ENCODE data around the gene PIGB.
"Not testable (repeated sequence)": the region's sequence is repeated elsewhere in the genome, so short reads cannot be mapped to it uniquely, and the experiment has no call there.

PIGB gene

GRCh38 chr15:55318588-55319494 is at the start of gene PIGB, which contains the start of gene PIGBOS1:
Gene PIGB, plus strand, starts transcription at chr15:55319222. Its CDS starts 29 bp downstream, at chr15:55319251.
Gene PIGBOS1, minus strand, starts transcription at chr15:55319123. Its CDS starts 1,331 bp downstream, at chr15:55317792.
- peak; percentile 44 to 59 for DNase-seq (ENCODE audit: extremely low read depth in 1 of 2, low read depth in 1 of 2)

- DNase-seq (ENCODE audit: extremely low read depth in 1 of 2, low read depth in 1 of 2) = no peak
These were observed 48.7 kb upstream of the PIGB start for GRCh38 chr15:55270291-55270690.

GRCh38 chr15:55276324-55276723 is 42.7 kb upstream of the PIGB start:
- DNase-seq (ENCODE audit: extremely low read depth in 1 of 2, low read depth in 1 of 2) = no peak

GRCh38 chr15:55277116-55277564 is 41.9 kb upstream of the PIGB start:
- peak in 1 of 2 donors; percentile 15 for DNase-seq (ENCODE audit: extremely low read depth in 1 of 2, low read depth in 1 of 2)

- DNase-seq (ENCODE audit: extremely low read depth in 1 of 2, low read depth in 1 of 2) = no peak
These were observed 41.3 kb upstream of the PIGB start for GRCh38 chr15:55277715-55278114.

- no peak for DNase-seq (ENCODE audit: extremely low read depth in 1 of 2, low read depth in 1 of 2)
These were observed 39.8 kb upstream of the PIGB start for GRCh38 chr15:55279100-55279745.

GRCh38 chr15:55279746-55280351 is 39.2 kb upstream of the PIGB start:
- peak in 1 of 2 donors; percentile 14 for DNase-seq (ENCODE audit: extremely low read depth in 1 of 2, low read depth in 1 of 2)

GRCh38 chr15:55280589-55280988 is 38.4 kb upstream of the PIGB start:
- DNase-seq (ENCODE audit: extremely low read depth in 1 of 2, low read depth in 1 of 2) = not testable (repeated sequence)

GRCh38 chr15:55281517-55282228 is 37.3 kb upstream of the PIGB start:
- no peak for DNase-seq (ENCODE audit: extremely low read depth in 1 of 2, low read depth in 1 of 2)

- no peak for DNase-seq (ENCODE audit: extremely low read depth in 1 of 2, low read depth in 1 of 2)
These were observed 36.7 kb upstream of the PIGB start for GRCh38 chr15:55282284-55282833.

- no peak for DNase-seq (ENCODE audit: extremely low read depth in 1 of 2, low read depth in 1 of 2)
These were observed 35.5 kb upstream of the PIGB start for GRCh38 chr15:55283379-55284147.

- DNase-seq (ENCODE audit: extremely low read depth in 1 of 2, low read depth in 1 of 2) = no peak
These were observed 34.6 kb upstream of the PIGB start for GRCh38 chr15:55284426-55284825.

- DNase-seq (ENCODE audit: extremely low read depth in 1 of 2, low read depth in 1 of 2) = not testable (repeated sequence)
These were observed 32.4 kb upstream of the PIGB start for GRCh38 chr15:55286442-55287189.

GRCh38 chr15:55288006-55288717 is 30.9 kb upstream of the PIGB start:
- DNase-seq (ENCODE audit: extremely low read depth in 1 of 2, low read depth in 1 of 2) = no peak

GRCh38 chr15:55289011-55289745 is 29.8 kb upstream of the PIGB start:
- peak in 1 of 2 donors; percentile 8 for DNase-seq (ENCODE audit: extremely low read depth in 1 of 2, low read depth in 1 of 2)

GRCh38 chr15:55289746-55290527 is 29.1 kb upstream of the PIGB start, which contains the start of gene RAB27A:
Gene RAB27A, minus strand, starts transcription at chr15:55289813. Its CDS starts 54,879 bp downstream, at chr15:55234934.
- peak; percentile 54 to 65 for DNase-seq (ENCODE audit: extremely low read depth in 1 of 2, low read depth in 1 of 2)
